Esophagus muscularis mucosa (tissue), 4 donors: ENCODE data around the gene ATP1A3. TPM values are rescaled to one million over a fixed set of nuclear protein-coding genes. Genes with fewer than 3 reads are reported as not detected.
A peak's percentile ranks its signal among the peaks of the same experiment; 100 is the strongest.
"Not testable (repeated sequence)": the region's sequence is repeated elsewhere in the genome, so short reads cannot be mapped to it uniquely, and the experiment has no call there.

Source experiments
- DNase-seq: peaks from one replicate; pipeline ENCODE4 v3.0.0-alpha.2; 2017; ENCODE audit errors: extremely low spot score
- H3K27ac ChIP-seq, 4 donors: fragments of 200-600 bp; sonication (generic); replicated peaks in 1 of 4; 1 replicate in 3 of 4; 2 replicates in 1 of 4; pipeline ENCODE4 v1.5.1; 2016 to 2019; ENCODE audit warnings: mild to moderate bottlenecking in 1 of 4
- H3K27me3 ChIP-seq, 4 donors: fragments of 200-600 bp; sonication (generic); one replicate each; pipeline versions ENCODE4 v1.5.1 to v1.6.0; 2016 to 2019
- H3K36me3 ChIP-seq, 4 donors: fragments of 200-600 bp; sonication (generic); one replicate each; pipeline ENCODE4 v1.5.1; 2016 to 2019
- H3K4me1 ChIP-seq, 4 donors: fragments of 200-600 bp; sonication (generic); one replicate each; pipeline ENCODE4 v1.5.1; 2016 to 2019
- H3K4me3 ChIP-seq, 4 donors: fragments of 200-600 bp; sonication (generic); 1 replicate in 2 of 4; 2 replicates in 2 of 4; pipeline ENCODE4 v1.5.1; 2016 to 2019; ENCODE audit warnings: mild to moderate bottlenecking in 4 of 4, moderate library complexity in 1 of 4
- H3K9me3 ChIP-seq, 4 donors: fragments of 200-600 bp; sonication (generic); 1 replicate in 3 of 4; 2 replicates in 1 of 4; pipeline ENCODE4 v1.5.1; 2016 to 2019
- CTCF ChIP-seq, 3 experiments: fragments of 200-600 bp in 2 of 3; fragments of 450-650 bp in 1 of 3; sonication (generic) in 2 of 3; IDR thresholded peaks; one replicate each; pipeline ENCODE4 v1.5.1; 2017 to 2019; ENCODE audit warnings: antibody characterized with exemption in 3 of 3, mild to moderate bottlenecking in 2 of 3, moderate library complexity in 1 of 3
- EP300 ChIP-seq: sonication (generic); formaldehyde crosslinking; IDR thresholded peaks from one replicate; pipeline ENCODE4 v1.6.1; 2017; ENCODE audit warnings: antibody characterized with exemption
- POLR2A ChIP-seq: fragments of 450-650 bp; IDR thresholded peaks from one replicate; pipeline ENCODE4 v1.6.1; 2017; ENCODE audit warnings: antibody characterized with exemption, moderate library complexity, mild to moderate bottlenecking, low read depth
- POLR2AphosphoS5 ChIP-seq, 2 donors: sonication (generic); formaldehyde crosslinking; IDR thresholded peaks; one replicate each; pipeline ENCODE4 v1.6.1; 2017; ENCODE audit warnings: antibody characterized with exemption in 2 of 2
- WGBS: methylation state at CpG from one replicate; pipeline ENCODE4 v1.1.5; 2018; 5-methylcytosine and 5-hydroxymethylcytosine counted together
- intact Hi-C: fragments of 100-400 bp; cut with DNase I; formaldehyde crosslinking; loops from one replicate; pipeline ENCODE4 v1.15.1; 2023
- total RNA-seq, 4 donors: library from RNA; depleted of rRNA; stranded (reverse); fragments of >200 nt; gene quantifications; one replicate each; pipeline versions ENCODE4 v1.1.0 to v1.2.1, GENCODE V29; 2016

Gene ATP1A3
- total RNA-seq, 4 donors from 2014 or later, result 2.1 to 4.3 (median 3.5) TPM

DNA sequence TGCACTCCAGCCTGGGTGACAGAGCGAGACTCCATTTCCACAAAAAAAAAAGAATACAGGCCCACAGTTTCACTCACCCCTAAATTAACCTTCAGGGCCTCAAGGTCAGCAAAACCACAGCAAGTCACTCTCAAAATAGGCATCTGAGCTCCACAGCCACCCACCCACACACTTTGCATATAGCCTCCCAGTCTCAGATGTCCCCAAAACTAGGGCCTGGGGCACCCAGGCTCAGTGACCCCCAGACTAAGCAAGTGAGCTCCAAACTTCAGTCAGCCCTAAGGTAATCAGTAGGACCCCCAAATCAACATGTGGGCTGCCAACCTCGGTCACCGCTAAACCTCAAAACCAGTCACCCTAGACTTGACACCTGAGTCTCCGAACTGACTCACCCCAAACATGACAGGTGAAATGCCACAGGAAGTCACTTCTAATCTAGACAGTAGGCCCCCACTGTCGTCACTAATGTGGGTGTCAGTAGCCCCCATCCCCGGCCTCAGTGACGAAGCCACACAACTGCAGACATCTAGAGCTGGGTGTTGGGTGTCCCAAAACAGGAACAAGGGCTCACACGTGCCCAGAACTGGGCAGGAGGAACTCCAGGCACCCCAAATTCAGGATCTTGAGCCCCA, 48.8 kb downstream of the ATP1A3 start:
- intact Hi-C loops, result no loop called here
- no peak overlapping the region for H3K4me3 ChIP-seq
- DNase-seq, result no peak
- H3K9me3 ChIP-seq, result no peaks in the 10 kb centered on the region
- no peak overlapping the region for H3K27ac ChIP-seq
- H3K36me3 ChIP-seq, result no peaks in the 10 kb centered on the region
- TF ChIP-seq POLR2A, result no peak
- 80% methylated on average over 8 of the region's 8 CpGs for whole genome bisulfite sequencing
- H3K27me3 ChIP-seq, result peaks cover 3 to 64% (median 24%) of the 10 kb centered on the region in 4 donors
- peaks cover 11% of the 10 kb centered on the region in 4 donors for H3K4me1 ChIP-seq

DNA sequence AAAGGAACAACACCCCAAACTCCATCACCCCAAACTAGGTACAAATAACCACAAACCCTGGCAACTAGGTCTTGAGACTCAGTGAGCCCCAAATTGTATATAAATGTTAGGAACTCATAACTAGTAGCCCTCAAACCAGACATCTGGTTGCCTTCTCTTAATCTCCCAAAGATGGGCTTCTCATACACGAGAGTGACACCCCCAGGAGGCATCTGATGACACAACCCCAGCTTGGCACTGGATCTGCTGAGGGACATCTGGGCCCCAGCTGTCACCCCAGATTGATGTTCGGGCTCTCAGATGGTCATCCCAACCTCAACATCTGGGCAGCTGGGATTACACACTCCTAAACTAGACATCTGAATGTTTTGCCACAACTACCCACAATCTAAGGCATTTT, 49.7 kb downstream of the ATP1A3 start:
- H3K4me1 ChIP-seq, result peaks cover 16 to 18% (median 17%) of the 10 kb centered on the region in 4 donors
- no peak overlapping the region for H3K4me3 ChIP-seq
- intact Hi-C loops, result no loop called here
- no peaks in the 10 kb centered on the region for H3K36me3 ChIP-seq
- DNase-seq, result no peak
- 81% methylated on average over 2 of the region's 2 CpGs for WGBS
- H3K9me3 ChIP-seq, result no peaks in the 10 kb centered on the region
- no peak overlapping the region for H3K27ac ChIP-seq
- TF ChIP-seq EP300 (no peak), CTCF (IDR thresholded peaks at IDR 0.05) (no peak), POLR2A (no peak), POLR2AphosphoS5 (IDR thresholded peaks at IDR 0.05) (no peak)
- peaks cover 3 to 73% (median 32%) of the 10 kb centered on the region in 4 donors for H3K27me3 ChIP-seq

GRCh38 chr19:41941410-41942202, 52.4 kb downstream of the ATP1A3 start:
- TF ChIP-seq EP300, result no peak
- TF ChIP-seq CTCF (IDR thresholded peaks at IDR 0.05), result no peak
- TF ChIP-seq POLR2A, result no peak
- no peak for TF ChIP-seq POLR2AphosphoS5 (IDR thresholded peaks at IDR 0.05)
- peaks cover 16 to 18% (median 17%) of the 10 kb centered on the region in 4 donors for H3K4me1 ChIP-seq
- H3K27ac ChIP-seq, result no peak overlapping the region
- no peak for DNase-seq
- no peaks in the 10 kb centered on the region for H3K9me3 ChIP-seq
- H3K4me3 ChIP-seq, result peak overlapping the region in 1 of 4 donors; percentile 43
- H3K27me3 ChIP-seq, result peaks cover 3 to 96% (median 36%) of the 10 kb centered on the region in 4 donors
- intact Hi-C loops, result no loop called here
- 90% methylated on average over 9 of the region's 9 CpGs for WGBS
- H3K36me3 ChIP-seq, result no peaks in the 10 kb centered on the region

DNA sequence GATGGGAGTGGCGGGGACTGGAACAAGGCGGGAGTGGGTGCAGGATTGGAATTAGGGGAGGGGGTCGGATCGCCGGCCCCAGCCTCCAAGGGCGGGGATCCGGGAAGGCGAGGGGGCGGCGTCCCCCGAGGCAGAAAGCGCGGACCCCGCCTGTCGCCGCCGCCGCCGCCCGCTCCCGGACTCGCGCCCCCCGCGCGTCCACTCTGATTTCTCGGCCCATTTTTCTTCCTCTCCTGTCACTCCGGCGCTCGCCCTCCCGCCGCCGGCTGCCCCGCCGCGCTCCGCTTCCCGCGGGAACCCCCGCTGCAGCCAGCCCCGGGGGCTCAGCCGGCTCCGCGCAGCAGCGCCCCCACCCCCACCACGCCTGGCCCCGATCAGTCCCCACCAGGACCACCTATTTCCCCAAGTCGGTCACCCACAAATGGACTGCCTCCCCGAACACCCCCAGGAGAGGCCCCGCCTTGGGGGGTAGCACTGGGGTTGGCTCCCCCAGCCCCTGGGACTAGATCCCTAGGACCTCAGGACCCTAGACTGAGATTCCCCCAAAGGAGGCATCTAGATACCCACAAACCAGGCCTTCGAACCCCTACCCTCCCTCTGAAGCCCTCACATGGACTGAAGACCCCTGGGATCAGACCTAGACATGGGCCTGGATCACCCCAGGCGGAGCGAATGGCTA, 53.2 kb downstream of the ATP1A3 start:
- Histone ChIP-seq H3K27ac (no peak overlapping the region), H3K27me3 (peaks cover 3 to 97% (median 40%) of the 10 kb centered on the region in 4 donors), H3K9me3 (no peaks in the 10 kb centered on the region), H3K4me1 (peaks cover 17 to 22% (median 20%) of the 10 kb centered on the region in 4 donors), H3K4me3 (peak overlapping the region; percentile 43 to 50 (median 46)), H3K36me3 (no peaks in the 10 kb centered on the region)
- intact Hi-C loops, result no loop called here
- TF ChIP-seq EP300, result no peak
- TF ChIP-seq POLR2A, result no peak
- WGBS, result 2% methylated on average over 14 of the region's 53 CpGs
- DNase-seq, result no peak

DNA sequence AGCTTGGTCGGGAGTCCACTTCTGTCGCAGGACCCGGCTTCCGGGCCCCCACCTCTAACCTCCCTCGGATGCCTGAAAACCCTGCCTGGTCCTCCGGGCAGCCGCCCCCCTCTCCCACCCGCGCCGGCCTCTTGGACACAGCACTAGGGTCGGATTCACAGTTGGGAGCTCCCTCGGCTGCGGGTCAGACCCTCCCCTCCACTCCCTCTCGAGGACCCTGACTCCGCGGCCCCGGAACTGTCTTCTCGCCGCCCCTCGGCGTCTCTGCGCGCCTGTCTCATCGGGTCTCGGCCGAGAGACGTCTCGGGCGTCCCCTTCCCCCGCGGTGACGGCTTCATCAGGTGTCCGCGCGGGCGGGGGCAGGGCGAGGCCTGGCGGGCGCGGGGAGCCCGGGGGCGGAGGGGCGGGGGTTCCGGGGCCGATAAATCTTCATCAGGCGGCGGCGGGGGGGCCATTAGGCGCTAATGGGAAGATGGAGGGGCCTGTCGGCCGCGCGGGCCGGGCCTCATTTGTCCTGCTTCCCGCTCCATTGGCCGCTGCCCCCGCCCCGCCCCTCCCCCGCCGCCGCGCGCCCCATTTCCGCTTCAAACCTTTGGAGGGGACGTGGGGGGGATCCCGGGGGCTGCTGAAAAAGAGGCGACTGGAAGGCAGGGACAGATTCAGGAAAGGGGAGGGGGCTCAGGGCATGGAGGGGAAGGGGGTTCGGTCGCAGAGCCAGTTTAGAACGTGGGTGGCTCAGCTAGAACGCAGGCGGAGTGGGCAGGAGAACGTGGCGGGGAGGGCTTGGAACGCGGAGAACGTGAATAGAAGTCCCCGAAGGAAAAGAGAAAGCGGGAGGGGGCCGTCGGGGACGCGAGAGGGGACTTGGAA, 53.9 kb downstream of the ATP1A3 start:
- WGBS, result 2% methylated on average over 43 of the region's 83 CpGs
- DNase-seq, result no peak
- peaks cover 17 to 30% (median 27%) of the 10 kb centered on the region in 4 donors for H3K4me1 ChIP-seq
- TF ChIP-seq CTCF (IDR thresholded peaks at IDR 0.05), result no peak
- TF ChIP-seq EP300, result no peak
- TF ChIP-seq POLR2AphosphoS5 (IDR thresholded peaks at IDR 0.05), result no peak
- no peak for TF ChIP-seq POLR2A
- peak overlapping the region; percentile 43 to 50 (median 46) for H3K4me3 ChIP-seq
- no peaks in the 10 kb centered on the region for H3K36me3 ChIP-seq
- H3K27ac ChIP-seq, result no peak overlapping the region
- intact Hi-C loops, result loop anchor here (5.0 kb wide), 1 partner anchor 68 kb away; no protein-coding TSS in a partner anchor
- no peaks in the 10 kb centered on the region for H3K9me3 ChIP-seq
- H3K27me3 ChIP-seq, result peaks cover 3 to 97% (median 47%) of the 10 kb centered on the region in 4 donors

DNA sequence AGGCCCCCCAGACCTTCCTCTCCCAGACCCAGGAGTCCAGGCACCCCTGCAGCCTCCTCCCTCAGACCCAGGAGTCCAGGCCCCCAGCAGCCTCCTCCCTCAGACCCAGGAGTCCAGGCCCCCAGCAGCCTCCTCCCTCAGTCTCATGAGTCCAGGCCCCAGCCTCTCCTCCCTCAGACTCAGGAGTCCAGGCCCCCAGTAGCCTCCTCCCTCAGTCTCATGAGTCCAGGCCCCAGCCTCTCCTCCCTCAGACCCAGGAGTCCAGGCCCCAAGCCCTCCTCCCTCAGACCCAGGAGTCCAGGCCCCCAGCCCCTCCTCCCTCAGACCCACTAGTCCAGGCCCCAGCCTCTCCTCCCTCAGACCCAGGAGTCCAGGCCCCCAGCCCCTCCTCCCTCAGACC, 54.8 kb downstream of the ATP1A3 start:
- H3K9me3 ChIP-seq, H3K4me3 ChIP-seq, DNase-seq, H3K36me3 ChIP-seq, H3K27ac ChIP-seq: not testable (repeated sequence)
- Histone ChIP-seq H3K27me3 (peaks cover 3 to 97% (median 52%) of the 10 kb centered on the region in 4 donors), H3K4me1 (peaks cover 17 to 33% (median 31%) of the 10 kb centered on the region in 4 donors)
- intact Hi-C loops, result loop anchor here (5.0 kb wide), 1 partner anchor 67 kb away; no protein-coding TSS in a partner anchor
